ENCODE results near the gene SMNDC1.
"Not testable (repeated sequence)": the region's sequence is repeated elsewhere in the genome, so short reads cannot be mapped to it uniquely, and the experiment has no call there.

DNA sequence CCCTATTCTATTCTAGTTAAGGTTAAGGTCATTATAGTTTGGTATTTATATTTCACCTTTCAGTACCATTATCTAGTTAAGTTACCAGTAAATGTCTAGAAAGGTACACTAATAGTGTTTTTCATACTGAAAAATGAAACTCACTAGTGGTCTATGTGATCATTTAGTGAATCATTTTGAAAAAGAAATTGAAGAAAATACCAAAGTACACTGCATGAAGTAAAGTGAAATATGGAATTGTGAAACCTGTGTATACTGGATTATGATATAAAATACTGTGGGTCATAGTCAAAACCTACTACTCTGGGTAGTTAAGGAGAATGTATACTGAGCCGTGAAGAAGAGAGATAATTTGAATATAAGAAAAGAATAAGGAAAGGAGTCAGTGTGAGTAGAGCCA lies 53.3 kb downstream of the SMNDC1 start:
- not testable (repeated sequence) for TF ChIP-seq CTCF, POLR2A, POLR2AphosphoS5 (IDR thresholded peaks at IDR 0.05)
